Astrocyte (in vitro differentiated cells and primary cell): ENCODE data around the gene RNF167.

Source experiments
- EZH2 ChIP-seq: IDR thresholded peaks from 2 replicates; pipeline ENCODE4 v1.6.1; 2012; ENCODE audit warnings: mild to moderate bottlenecking, low read length, inconsistent platforms; ENCODE audit not compliant: insufficient read depth
- TF ChIP-seq, protein P1 (sequence below): IDR thresholded peaks from 2 replicates; pipeline ENCODE4 v1.5.1; 2011; ENCODE audit warnings: low read depth, mild to moderate bottlenecking, inconsistent platforms, low read length, moderate library complexity; ENCODE audit not compliant: insufficient read depth

DNA sequence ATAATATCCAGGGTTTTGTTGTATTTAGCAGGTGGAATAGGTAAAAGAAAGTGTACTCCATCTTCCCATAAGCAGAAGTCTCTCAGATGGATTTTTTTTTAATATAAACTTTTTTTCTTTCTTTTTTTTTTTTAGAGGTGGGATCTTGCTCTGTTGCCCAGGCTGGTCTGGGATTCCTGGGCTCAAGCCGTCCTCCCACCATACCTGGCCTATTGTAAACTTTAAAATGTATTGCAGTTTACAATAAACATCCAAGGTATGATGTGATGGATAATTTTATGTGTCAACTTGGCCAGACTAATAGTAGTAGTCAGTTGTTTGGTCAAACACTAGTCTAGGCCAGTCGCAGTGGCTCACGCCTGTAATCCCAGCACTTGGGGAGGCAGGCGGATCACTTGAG is 18.7 kb upstream of the RNF167 start:
- TF ChIP-seq, protein P1, sequence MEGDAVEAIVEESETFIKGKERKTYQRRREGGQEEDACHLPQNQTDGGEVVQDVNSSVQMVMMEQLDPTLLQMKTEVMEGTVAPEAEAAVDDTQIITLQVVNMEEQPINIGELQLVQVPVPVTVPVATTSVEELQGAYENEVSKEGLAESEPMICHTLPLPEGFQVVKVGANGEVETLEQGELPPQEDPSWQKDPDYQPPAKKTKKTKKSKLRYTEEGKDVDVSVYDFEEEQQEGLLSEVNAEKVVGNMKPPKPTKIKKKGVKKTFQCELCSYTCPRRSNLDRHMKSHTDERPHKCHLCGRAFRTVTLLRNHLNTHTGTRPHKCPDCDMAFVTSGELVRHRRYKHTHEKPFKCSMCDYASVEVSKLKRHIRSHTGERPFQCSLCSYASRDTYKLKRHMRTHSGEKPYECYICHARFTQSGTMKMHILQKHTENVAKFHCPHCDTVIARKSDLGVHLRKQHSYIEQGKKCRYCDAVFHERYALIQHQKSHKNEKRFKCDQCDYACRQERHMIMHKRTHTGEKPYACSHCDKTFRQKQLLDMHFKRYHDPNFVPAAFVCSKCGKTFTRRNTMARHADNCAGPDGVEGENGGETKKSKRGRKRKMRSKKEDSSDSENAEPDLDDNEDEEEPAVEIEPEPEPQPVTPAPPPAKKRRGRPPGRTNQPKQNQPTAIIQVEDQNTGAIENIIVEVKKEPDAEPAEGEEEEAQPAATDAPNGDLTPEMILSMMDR = no peak
- no peak for TF ChIP-seq EZH2
